GM12878 (cell line): ENCODE data around the gene UVSSA. TPM values are rescaled to one million over a fixed set of nuclear protein-coding genes. Genes with fewer than 3 reads are reported as not detected.
A peak's percentile ranks its signal among the peaks of the same experiment; 100 is the strongest.

Experiments used
- HSF1 ChIP-seq: fragments of 150-350 bp; IDR thresholded peaks from 2 replicates; pipeline ENCODE4 v1.6.1; 2014; ENCODE audit warnings: mild to moderate bottlenecking, low read depth, low read length
- IKZF2 ChIP-seq, 2 experiments: fragments of 450-650 bp; IDR thresholded peaks; 2 replicates each; pipeline ENCODE4 v1.6.1; 2017; ENCODE audit warnings: mild to moderate bottlenecking in 2 of 2, moderate library complexity in 2 of 2
- LARP7 ChIP-seq: fragments of 450-650 bp; IDR thresholded peaks from 2 replicates; pipeline ENCODE4 v1.6.1; 2017; ENCODE audit warnings: mild to moderate bottlenecking
- NKRF ChIP-seq: fragments of 450-650 bp; conservative IDR thresholded peaks from 2 replicates; pipeline ENCODE4 v1.6.1; 2017; ENCODE audit warnings: mild to moderate bottlenecking, moderate library complexity
- POLR2A ChIP-seq: IDR thresholded peaks from 2 replicates; pipeline ENCODE4 v1.6.1; 2011; ENCODE audit warnings: low read depth, mild to moderate bottlenecking, low read length
- SMARCA5 ChIP-seq: fragments of 450-650 bp; IDR thresholded peaks from 2 replicates; pipeline ENCODE4 v1.6.1; 2017; ENCODE audit warnings: mild to moderate bottlenecking
- SRF ChIP-seq, 2 experiments: IDR thresholded peaks; 2 replicates each; pipeline ENCODE4 v1.6.1; 2011; ENCODE audit warnings: low read depth in 2 of 2, low read length in 2 of 2, mild to moderate bottlenecking in 1 of 2, moderate library complexity in 1 of 2
- ZNF207 ChIP-seq: fragments of 450-650 bp; IDR thresholded peaks from 2 replicates; pipeline ENCODE4 v1.6.1; 2014; ENCODE audit warnings: antibody characterized with exemption, mild to moderate bottlenecking, borderline replicate concordance
- ZNF217 ChIP-seq: fragments of 450-650 bp; IDR thresholded peaks from 2 replicates; pipeline ENCODE4 v1.6.1; 2017; ENCODE audit warnings: antibody characterized with exemption, mild to moderate bottlenecking
- ZNF24 ChIP-seq: fragments of 450-650 bp; IDR thresholded peaks from 2 replicates; pipeline ENCODE4 v1.6.1; 2017; ENCODE audit warnings: antibody characterized with exemption, mild to moderate bottlenecking
- polyA plus RNA-seq, 11 experiments: library from polyadenylated mRNA; depleted of rRNA in 4 of 11; unstranded in 6 of 11; stranded (reverse) in 5 of 11; fragments of >200 nt; fragmentation: Nextera tagmentation in 4 of 11; fragmentation: Illumina TruSeq in 1 of 11; extraction: Ambion mirVana in 4 of 11; extraction: Trizol in 1 of 11; gene quantifications; 1 replicate in 1 of 11; 2 replicates in 10 of 11; pipeline versions ENCODE4 v1.2.1 to v1.2.3, GENCODE V29; 2011 to 2016; ENCODE audit warnings: inconsistent platforms in 2 of 11, missing spikeins in 2 of 11, low read depth in 1 of 11
- total RNA-seq, 4 experiments: library from RNA; depleted of rRNA in 3 of 4; stranded (reverse); fragments of >200 nt in 3 of 4; fragmentation: Illumina TruSeq in 1 of 4; extraction: Trizol in 1 of 4; gene quantifications; 2 replicates each; pipeline versions ENCODE4 v1.2.1 to v1.2.3, GENCODE V29; 2013 to 2021
- TF ChIP-seq, protein P1 (sequence below): fragments of 450-650 bp; IDR thresholded peaks from 2 replicates; pipeline ENCODE4 v1.6.1; 2018; ENCODE audit warnings: borderline replicate concordance, mild to moderate bottlenecking; ENCODE audit not compliant: partially characterized antibody
- TF ChIP-seq, protein P2 (sequence below): fragments of 150-350 bp; IDR thresholded peaks from 2 replicates; pipeline ENCODE4 v1.6.1; 2016; ENCODE audit warnings: low read depth, low read length
- TF ChIP-seq, protein P3 (sequence below): IDR thresholded peaks from 2 replicates; pipeline ENCODE4 v1.6.1; 2012; ENCODE audit warnings: mild to moderate bottlenecking, low read depth, low read length

Gene UVSSA
- total and polyA plus RNA-seq, 10 of the 15 experiments (the other 5 are each of a cell fraction or from before 2014, with no cell fraction given): 0.34 to 16.8 (median 3.6) TPM

DNA sequence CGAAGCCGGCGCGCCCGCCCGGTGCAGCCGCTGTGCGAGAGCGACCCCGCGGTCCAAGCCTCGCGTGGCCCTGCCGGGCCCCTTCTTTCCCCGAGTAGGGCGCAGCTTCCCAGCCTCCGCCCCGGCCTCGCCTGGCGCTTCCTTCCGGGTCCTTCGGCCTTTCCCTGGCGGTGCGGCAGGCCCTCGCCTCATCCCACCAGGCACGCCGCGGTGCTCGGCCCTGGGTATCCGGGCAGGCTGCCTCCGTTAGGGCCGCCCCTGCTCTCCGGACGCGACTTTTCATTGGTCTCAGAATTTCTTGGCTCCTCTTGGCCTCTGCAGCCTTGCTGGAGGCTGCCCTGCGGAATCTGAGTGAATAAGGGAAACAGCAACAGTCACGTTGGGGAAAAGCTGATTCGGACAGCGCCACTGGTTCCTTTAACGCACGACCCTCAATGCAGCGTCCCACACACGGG lies 429 bp downstream of the UVSSA start (continued):
- TF ChIP-seq NKRF: peak; percentile 94
- peak; percentile 26; the same call in 1 of the 2 replicates for TF ChIP-seq ZNF207
- TF ChIP-seq IKZF2 (IDR thresholded peaks at IDR 0.05): peak; percentile 21 to 48; a peak in 1 of 4 replicates
- peak; percentile 99; the same call in 1 of the 2 replicates for TF ChIP-seq LARP7
- 0 out of 4 replicates have a peak, but pooled peaks of 1 of the 2 experiments have one; percentile 20 for TF ChIP-seq SRF (IDR thresholded peaks at IDR 0.05; ENCODE audit: low read depth in 2 of 2, low read length in 2 of 2)
- 0 out of 2 replicates have a peak, but pooled peaks have one; percentile 59 for TF ChIP-seq ZNF24
- TF ChIP-seq, protein P1, sequence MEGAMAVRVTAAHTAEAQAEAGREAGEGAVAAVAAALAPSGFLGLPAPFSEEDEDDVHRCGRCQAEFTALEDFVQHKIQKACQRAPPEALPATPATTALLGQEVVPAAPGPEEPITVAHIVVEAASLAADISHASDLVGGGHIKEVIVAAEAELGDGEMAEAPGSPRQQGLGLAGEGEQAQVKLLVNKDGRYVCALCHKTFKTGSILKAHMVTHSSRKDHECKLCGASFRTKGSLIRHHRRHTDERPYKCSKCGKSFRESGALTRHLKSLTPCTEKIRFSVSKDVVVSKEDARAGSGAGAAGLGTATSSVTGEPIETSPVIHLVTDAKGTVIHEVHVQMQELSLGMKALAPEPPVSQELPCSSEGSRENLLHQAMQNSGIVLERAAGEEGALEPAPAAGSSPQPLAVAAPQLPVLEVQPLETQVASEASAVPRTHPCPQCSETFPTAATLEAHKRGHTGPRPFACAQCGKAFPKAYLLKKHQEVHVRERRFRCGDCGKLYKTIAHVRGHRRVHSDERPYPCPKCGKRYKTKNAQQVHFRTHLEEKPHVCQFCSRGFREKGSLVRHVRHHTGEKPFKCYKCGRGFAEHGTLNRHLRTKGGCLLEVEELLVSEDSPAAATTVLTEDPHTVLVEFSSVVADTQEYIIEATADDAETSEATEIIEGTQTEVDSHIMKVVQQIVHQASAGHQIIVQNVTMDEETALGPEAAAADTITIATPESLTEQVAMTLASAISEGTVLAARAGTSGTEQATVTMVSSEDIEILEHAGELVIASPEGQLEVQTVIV: no peak
- TF ChIP-seq HSF1: no peak
- TF ChIP-seq, protein P2, sequence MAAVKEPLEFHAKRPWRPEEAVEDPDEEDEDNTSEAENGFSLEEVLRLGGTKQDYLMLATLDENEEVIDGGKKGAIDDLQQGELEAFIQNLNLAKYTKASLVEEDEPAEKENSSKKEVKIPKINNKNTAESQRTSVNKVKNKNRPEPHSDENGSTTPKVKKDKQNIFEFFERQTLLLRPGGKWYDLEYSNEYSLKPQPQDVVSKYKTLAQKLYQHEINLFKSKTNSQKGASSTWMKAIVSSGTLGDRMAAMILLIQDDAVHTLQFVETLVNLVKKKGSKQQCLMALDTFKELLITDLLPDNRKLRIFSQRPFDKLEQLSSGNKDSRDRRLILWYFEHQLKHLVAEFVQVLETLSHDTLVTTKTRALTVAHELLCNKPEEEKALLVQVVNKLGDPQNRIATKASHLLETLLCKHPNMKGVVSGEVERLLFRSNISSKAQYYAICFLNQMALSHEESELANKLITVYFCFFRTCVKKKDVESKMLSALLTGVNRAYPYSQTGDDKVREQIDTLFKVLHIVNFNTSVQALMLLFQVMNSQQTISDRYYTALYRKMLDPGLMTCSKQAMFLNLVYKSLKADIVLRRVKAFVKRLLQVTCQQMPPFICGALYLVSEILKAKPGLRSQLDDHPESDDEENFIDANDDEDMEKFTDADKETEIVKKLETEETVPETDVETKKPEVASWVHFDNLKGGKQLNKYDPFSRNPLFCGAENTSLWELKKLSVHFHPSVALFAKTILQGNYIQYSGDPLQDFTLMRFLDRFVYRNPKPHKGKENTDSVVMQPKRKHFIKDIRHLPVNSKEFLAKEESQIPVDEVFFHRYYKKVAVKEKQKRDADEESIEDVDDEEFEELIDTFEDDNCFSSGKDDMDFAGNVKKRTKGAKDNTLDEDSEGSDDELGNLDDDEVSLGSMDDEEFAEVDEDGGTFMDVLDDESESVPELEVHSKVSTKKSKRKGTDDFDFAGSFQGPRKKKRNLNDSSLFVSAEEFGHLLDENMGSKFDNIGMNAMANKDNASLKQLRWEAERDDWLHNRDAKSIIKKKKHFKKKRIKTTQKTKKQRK: no peak
- peak; percentile 85 for TF ChIP-seq SMARCA5
- TF ChIP-seq, protein P3, sequence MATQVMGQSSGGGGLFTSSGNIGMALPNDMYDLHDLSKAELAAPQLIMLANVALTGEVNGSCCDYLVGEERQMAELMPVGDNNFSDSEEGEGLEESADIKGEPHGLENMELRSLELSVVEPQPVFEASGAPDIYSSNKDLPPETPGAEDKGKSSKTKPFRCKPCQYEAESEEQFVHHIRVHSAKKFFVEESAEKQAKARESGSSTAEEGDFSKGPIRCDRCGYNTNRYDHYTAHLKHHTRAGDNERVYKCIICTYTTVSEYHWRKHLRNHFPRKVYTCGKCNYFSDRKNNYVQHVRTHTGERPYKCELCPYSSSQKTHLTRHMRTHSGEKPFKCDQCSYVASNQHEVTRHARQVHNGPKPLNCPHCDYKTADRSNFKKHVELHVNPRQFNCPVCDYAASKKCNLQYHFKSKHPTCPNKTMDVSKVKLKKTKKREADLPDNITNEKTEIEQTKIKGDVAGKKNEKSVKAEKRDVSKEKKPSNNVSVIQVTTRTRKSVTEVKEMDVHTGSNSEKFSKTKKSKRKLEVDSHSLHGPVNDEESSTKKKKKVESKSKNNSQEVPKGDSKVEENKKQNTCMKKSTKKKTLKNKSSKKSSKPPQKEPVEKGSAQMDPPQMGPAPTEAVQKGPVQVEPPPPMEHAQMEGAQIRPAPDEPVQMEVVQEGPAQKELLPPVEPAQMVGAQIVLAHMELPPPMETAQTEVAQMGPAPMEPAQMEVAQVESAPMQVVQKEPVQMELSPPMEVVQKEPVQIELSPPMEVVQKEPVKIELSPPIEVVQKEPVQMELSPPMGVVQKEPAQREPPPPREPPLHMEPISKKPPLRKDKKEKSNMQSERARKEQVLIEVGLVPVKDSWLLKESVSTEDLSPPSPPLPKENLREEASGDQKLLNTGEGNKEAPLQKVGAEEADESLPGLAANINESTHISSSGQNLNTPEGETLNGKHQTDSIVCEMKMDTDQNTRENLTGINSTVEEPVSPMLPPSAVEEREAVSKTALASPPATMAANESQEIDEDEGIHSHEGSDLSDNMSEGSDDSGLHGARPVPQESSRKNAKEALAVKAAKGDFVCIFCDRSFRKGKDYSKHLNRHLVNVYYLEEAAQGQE: no peak
- TF ChIP-seq ZNF217: 0 out of 2 replicates have a peak, but pooled peaks have one; percentile 68
- peak; percentile 78 for TF ChIP-seq POLR2A
